ENCODE data around the gene FBXO10. TPM values are rescaled to one million over a fixed set of nuclear protein-coding genes. Genes with fewer than 3 reads are reported as not detected.

The FBXO10 gene
- total RNA-seq, 1 donor, result 16.4 TPM

GRCh38 chr9:37464426-37465248 lies 111.5 kb downstream of the FBXO10 start:
- H3K4me3 ChIP-seq (ENCODE audit: low read depth, low read length), result peak overlapping the region; percentile 87
- TF ChIP-seq CTCF (IDR thresholded peaks at IDR 0.05; ENCODE audit: insufficient read depth, low read depth, low read length), result no peak
- DNase-seq (ENCODE audit: low read depth), result peak; percentile 76

DNA sequence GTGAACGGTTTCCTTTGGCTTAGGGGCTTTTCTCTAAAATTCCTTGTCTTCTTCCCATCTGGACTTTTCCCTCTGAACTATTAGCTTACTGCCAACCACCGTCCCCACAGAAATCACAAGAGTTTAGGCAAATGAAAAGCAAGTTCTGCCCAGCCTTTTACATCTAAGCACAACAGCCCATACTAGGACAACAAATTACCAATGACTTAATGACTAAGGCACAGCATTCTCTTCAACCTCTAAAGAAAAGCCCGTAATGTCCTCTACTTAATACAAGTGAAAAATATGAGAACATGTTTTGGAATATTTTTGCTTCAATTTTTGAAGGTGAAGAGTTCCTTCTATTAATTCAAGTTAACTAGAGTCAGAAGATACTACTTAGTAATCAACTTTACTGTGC lies 112.2 kb downstream of the FBXO10 start:
- peak overlapping the region; percentile 87 for H3K4me3 ChIP-seq (ENCODE audit: low read depth, low read length)
- TF ChIP-seq CTCF (IDR thresholded peaks at IDR 0.05; ENCODE audit: insufficient read depth, low read depth, low read length), result no peak
- no peak for DNase-seq (ENCODE audit: low read depth)

Other genes with a start within 250 kb of the FBXO10 start
- 142 and 154 TPM in 2 replicates for gene GRHPR, start 153.7 kb downstream of the FBXO10 start, total RNA-seq
- 9.7 and 12.5 TPM in 2 replicates for gene ZBTB5, start 110.9 kb downstream of the FBXO10 start, total RNA-seq
- 29.0 and 33.7 TPM in 2 replicates for gene POLR1E, start 90.4 kb downstream of the FBXO10 start, total RNA-seq
- 120 and 140 TPM in 2 replicates for gene TOMM5, start 16.2 kb upstream of the FBXO10 start, total RNA-seq
- gene FRMPD1, start 74.6 kb upstream of the FBXO10 start, total RNA-seq, result under 0.01 TPM in 1 of 2 replicates, not detected in the other
- gene TRMT10B, start 177.4 kb upstream of the FBXO10 start, total RNA-seq, result 2.2 and 3.5 TPM in 2 replicates
- 28.3 and 30.2 TPM in 2 replicates for gene EXOSC3, start 208.7 kb upstream of the FBXO10 start, total RNA-seq
- gene DCAF10, start 224.4 kb upstream of the FBXO10 start, total RNA-seq, result 22.2 and 24.2 TPM in 2 replicates